Pancreas (tissue), 10 donors: ENCODE measurements around the gene SPACA6. TPM values are rescaled to one million over a fixed set of nuclear protein-coding genes. Genes with fewer than 3 reads are reported as not detected.

Experiments used
- ATAC-seq, 4 donors: fragments of 200-7000 bp; cut with Tn5 transposase; one replicate each; pipeline versions ENCODE4 v1.8.0 to v1.9.1; 2020; ENCODE audit warnings: mild to moderate bottlenecking in 4 of 4, moderate library complexity in 4 of 4
- DNase-seq, 6 donors: peaks; one replicate each; pipeline ENCODE4 v3.0.0-alpha.2; 2020
- FAIRE-seq: peaks from 2 replicates; lab custom pipeline; 2012; peaks lifted over from hg19 to GRCh38; lab: Jason Lieb, UNC
- H3K27ac ChIP-seq, 4 donors: fragments of 200-600 bp; sonication (generic); 1 replicate in 3 of 4; 2 replicates in 1 of 4; pipeline versions ENCODE4 v1.5.0 to v1.8.0; 2020
- H3K27me3 ChIP-seq, 4 donors: fragments of 200-600 bp; one replicate each; pipeline ENCODE4 v1.8.0; 2021
- H3K36me3 ChIP-seq, 3 donors: fragments of 200-600 bp; sonication (generic) in 1 of 3; one replicate each; pipeline versions ENCODE4 v1.5.0 to v1.8.0; 2020 to 2021
- H3K4me1 ChIP-seq, 3 donors: fragments of 200-600 bp; one replicate each; pipeline ENCODE4 v1.8.0; 2021
- H3K4me3 ChIP-seq, 4 donors: fragments of 200-600 bp; sonication (generic) in 2 of 4; one replicate each; pipeline versions ENCODE4 v1.5.0 to v1.8.0; 2020 to 2021
- H3K9me3 ChIP-seq, 4 donors: fragments of 200-600 bp; one replicate each; pipeline ENCODE4 v1.8.0; 2021
- CTCF ChIP-seq, 4 donors: fragments of 200-600 bp; sonication (generic) in 3 of 4; IDR thresholded peaks; one replicate each; pipeline versions ENCODE4 v1.5.0 to v1.8.0; 2021; ENCODE audit warnings: antibody characterized with exemption in 4 of 4
- WGBS, 2 donors: extraction: QIAGEN DNeasy Blood & Tissue Kit; methylation state at CpG; one replicate each; pipeline ENCODE4 v1.1.7; 2013; 5-methylcytosine and 5-hydroxymethylcytosine counted together
- intact Hi-C, 3 donors: fragments of 100-400 bp; cut with DNase I; formaldehyde crosslinking; loops; one replicate each; pipeline versions ENCODE4 v1.11.1 to v1.14.2; 2022
- polyA plus RNA-seq, 2 donors: library from polyadenylated mRNA; stranded (reverse); fragments of 200-250 nt; gene quantifications; one replicate each; pipeline ENCODE4 v1.2.3, GENCODE V29; 2013
- total RNA-seq, 6 donors: library from RNA; stranded (reverse); fragmentation: NEBNext Ultra II Directional in 4 of 6; extraction: Animal tissue kit (Norgen Biotek cat#: 25700) in 4 of 6; gene quantifications; one replicate each; pipeline versions ENCODE4 v1.2.1 to v1.2.4, GENCODE V29; 2021 to 2023
- donor health status: healthy with polysubstance abuse.
- donor health status: DM: no; HTN: no; CAD: no; lungs with moderate emphysema.
- donor health status: DM: no; HTN: no; CAD: no.
- donor health status: control.
- donor health status: control.
- donor health status: Bipolar disorder and iron deficiency.
- donor health status: DM: yes; HTN: yes; CAD: no.
- donor health status: DM: no; HTN: no; CAD: no.
- donor health status: DM: no; HTN: no; CAD: no.
- donor health status: DM: yes; HTN: yes; CAD: no.

Gene SPACA6
- total and polyA plus RNA-seq, 8 donors: 3.8 to 29.4 (median 7.5) TPM

GRCh38 chr19:51680474-51680873, 12.7 kb upstream of the SPACA6 start:
- Histone ChIP-seq H3K9me3 (no peaks in the 10 kb centered on the region), H3K27ac (no peak overlapping the region), H3K27me3 (no peaks in the 10 kb centered on the region), H3K4me1 (no peaks in the 10 kb centered on the region), H3K4me3 (no peak overlapping the region), H3K36me3 (no peaks in the 10 kb centered on the region)
- ATAC-seq: no peak
- no peak for TF ChIP-seq CTCF (IDR thresholded peaks at IDR 0.05)
- intact Hi-C loops: no loop called here
- FAIRE-seq: no peak
- DNase-seq: no peak
- 66 to 84% methylated on average over 1 of the region's 1 CpG for WGBS, 2 donors

GRCh38 chr19:51681286-51681941, 11.7 kb upstream of the SPACA6 start:
- H3K4me1 ChIP-seq: no peaks in the 10 kb centered on the region
- no peak overlapping the region for H3K27ac ChIP-seq
- 72 to 78% methylated on average over 3 of the region's 3 CpGs for WGBS, 2 donors
- no peaks in the 10 kb centered on the region for H3K9me3 ChIP-seq
- no peaks in the 10 kb centered on the region for H3K36me3 ChIP-seq
- FAIRE-seq: no peak
- no peak for TF ChIP-seq CTCF (IDR thresholded peaks at IDR 0.05)
- no peak for DNase-seq
- ATAC-seq: no peak
- H3K27me3 ChIP-seq: no peaks in the 10 kb centered on the region
- H3K4me3 ChIP-seq: no peak overlapping the region
- intact Hi-C loops: no loop called here

- FAIRE-seq (no peak), ATAC-seq (no peak), DNase-seq (no peak)
- no peak for TF ChIP-seq CTCF (IDR thresholded peaks at IDR 0.05)
- Histone ChIP-seq H3K4me1 (no peaks in the 10 kb centered on the region), H3K27ac (no peak overlapping the region), H3K4me3 (no peak overlapping the region), H3K36me3 (no peaks in the 10 kb centered on the region), H3K9me3 (no peaks in the 10 kb centered on the region), H3K27me3 (no peaks in the 10 kb centered on the region)
- WGBS, 2 donors: 63 to 72% methylated on average over 2 of the region's 2 CpGs
- intact Hi-C loops: no loop called here
Observed at GRCh38 chr19:51686171-51686570, 7.0 kb upstream of the SPACA6 start.

- intact Hi-C loops: no loop called here
- no peak for FAIRE-seq
- no peaks in the 10 kb centered on the region for H3K27me3 ChIP-seq
- ATAC-seq: peak; percentile 7 to 40 (median 23)
- H3K4me3 ChIP-seq: peak overlapping the region in 3 of 4 donors; percentile 49 to 69 (median 67)
- peak in 4 of 6 donors; percentile 25 to 57 (median 50) for DNase-seq
- peak overlapping the region; percentile 22 to 89 (median 68) for H3K27ac ChIP-seq
- H3K9me3 ChIP-seq: no peaks in the 10 kb centered on the region
- no peak for TF ChIP-seq CTCF (IDR thresholded peaks at IDR 0.05)
- H3K4me1 ChIP-seq: no peaks in the 10 kb centered on the region
- WGBS, 2 donors: 19 to 23% methylated on average over 22 of the region's 22 CpGs
- no peaks in the 10 kb centered on the region for H3K36me3 ChIP-seq
Observed at GRCh38 chr19:51687791-51688670, 5.1 kb upstream of the SPACA6 start.
